ENCODE results near the gene KLHL6. TPM values are rescaled to one million over a fixed set of nuclear protein-coding genes. Genes with fewer than 3 reads are reported as not detected.

The KLHL6 gene
- total and polyA plus RNA-seq, 2 of the 8 experiments (the other 6 are each of a cell fraction or from before 2014, with no cell fraction given): 0.05 TPM; not detected in 1

DNA sequence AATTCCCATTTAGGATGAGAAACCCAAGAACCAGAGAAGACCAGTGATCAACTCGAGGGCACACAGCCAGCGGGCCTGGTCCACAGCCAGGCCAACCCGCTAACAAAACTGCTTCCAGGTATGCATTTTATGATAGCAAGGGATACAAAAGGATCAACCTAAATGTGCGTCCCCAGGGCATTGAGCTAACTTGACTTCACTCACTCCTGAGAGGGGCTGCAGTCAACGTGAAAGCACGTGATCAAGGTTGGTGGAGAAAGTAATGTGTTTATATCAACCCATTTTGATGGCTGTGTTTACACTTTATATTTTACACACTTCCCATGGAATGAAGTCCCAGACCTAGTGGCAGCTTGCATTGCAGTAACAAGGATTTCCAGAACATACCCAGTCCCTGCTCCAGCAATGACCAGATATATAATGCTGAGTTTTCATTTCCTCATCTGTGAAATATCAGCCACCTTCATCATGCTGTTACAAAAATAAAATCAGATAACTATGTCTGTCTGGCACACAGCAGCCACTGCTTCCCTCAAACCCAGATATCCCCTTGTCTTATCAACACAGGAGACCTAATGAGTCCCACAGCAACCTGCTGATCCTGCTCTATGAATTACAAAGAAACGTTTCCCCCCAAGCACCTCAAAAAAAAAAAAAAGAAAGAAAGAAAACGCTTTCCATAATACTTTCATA lies 2.0 kb downstream of the KLHL6 start:
- Histone ChIP-seq H2BK20ac (ENCODE audit: low read length) (peak overlapping the region; percentile 73; the same call in 1 of the 2 replicates), H3K4me1 (replicated peaks in 1 of 4; ENCODE audit: control insufficient read depth in 3 of 4, insufficient read depth in 4 of 4, low read length in 3 of 4) (peaks cover 0 to 7% (median 3%) of the 10 kb centered on the region in 4 experiments; a peak in 4 of 7 replicates), H3K23ac (ENCODE audit: insufficient read length) (no peak overlapping the region), H4K91ac (replicated peaks; ENCODE audit: insufficient read length, low read length) (no peak overlapping the region), H4K20me1 (replicated peaks in 1 of 2; ENCODE audit: control insufficient read depth in 1 of 2, insufficient read depth in 2 of 2, low read length in 2 of 2) (no peaks in the 10 kb centered on the region), H4K8ac (ENCODE audit: extremely low read depth, insufficient read depth, low read length) (no peak overlapping the region; the same call in 1 of the 2 replicates), H3K79me1 (ENCODE audit: low read depth, low read length) (no peaks in the 10 kb centered on the region), H3K9me3 (ENCODE audit: insufficient read depth in 2 of 2, low read depth in 1 of 2, low read length in 1 of 2) (no peaks in the 10 kb centered on the region), H3K56ac (replicated peaks; ENCODE audit: insufficient read length, low read depth, low read length) (no peak overlapping the region), H2BK15ac (ENCODE audit: low read length) (no peak overlapping the region; the same call in 1 of the 2 replicates), H2BK120ac (replicated peaks; ENCODE audit: low read depth, low read length) (no peak overlapping the region), H2BK5ac (ENCODE audit: low read depth, low read length) (no peak overlapping the region), H3K27ac (ENCODE audit: low read depth, low read length) (no peak overlapping the region), H3K18ac (ENCODE audit: extremely low read depth, low read length) (no peak overlapping the region), H3K4me3 (ENCODE audit: extremely low read depth in 1 of 4, insufficient read depth in 2 of 4, low read depth in 3 of 4, low read length in 4 of 4) (no peak overlapping the region), H2AFZ (ENCODE audit: low read length) (no peak overlapping the region; the same call in 1 of the 2 replicates), H3K79me2 (ENCODE audit: control insufficient read depth in 1 of 2, insufficient read depth in 2 of 2, low read length in 2 of 2) (no peaks in the 10 kb centered on the region), H3K23me2 (ENCODE audit: low read depth, low read length) (no peaks in the 10 kb centered on the region; the same call in 1 of the 2 replicates), H2AK5ac (ENCODE audit: low read depth, low read length) (no peak overlapping the region), H3K4ac (replicated peaks; ENCODE audit: insufficient read length, low read depth, low read length) (no peak overlapping the region), H3K9ac (replicated peaks in 1 of 4; ENCODE audit: extremely low read depth in 1 of 4, low read depth in 3 of 4, low read length in 3 of 4) (no peak overlapping the region), H3K27me3 (replicated peaks in 1 of 4; ENCODE audit: control insufficient read depth in 3 of 4, extremely low read depth in 1 of 4, insufficient read depth in 3 of 4, low read length in 3 of 4) (no peaks in the 10 kb centered on the region), H4K5ac (ENCODE audit: insufficient read length, low read depth, low read length) (no peak overlapping the region), H3K4me2 (ENCODE audit: insufficient read depth in 1 of 2, low read depth in 2 of 2, low read length in 2 of 2) (no peak overlapping the region), H2BK12ac (ENCODE audit: low read depth, low read length) (no peak overlapping the region), H3K36me3 (ENCODE audit: control insufficient read depth in 2 of 4, insufficient read depth in 4 of 4, low read length in 3 of 4) (no peaks in the 10 kb centered on the region), H3K14ac (ENCODE audit: insufficient read length) (no peak overlapping the region)
- ChIA-PET POLR2A (ENCODE audit: partially characterized antibody) (interaction anchor here (0.6 to 1.1 kb wide), 3 partner anchors 13 to 623 kb away, joined by 3 to 4 read pairs (median 4); partner anchors contain the start of gene KLHL24), CTCF (ENCODE audit: partially characterized antibody) (interaction anchor here (1.0 to 1.4 kb wide), 3 partner anchors 10 to 74 kb away, joined by 3 to 4 read pairs (median 3); no protein-coding TSS in a partner anchor)
- 84% methylated on average over 8 of the region's 8 CpGs; no CpG with 5 or more reads in 1 of the 2 experiments for WGBS, 2 experiments (ENCODE audit: extremely low coverage in 1 of 2, insufficient coverage in 1 of 2, insufficient read length in 1 of 2, insufficient replicate concordance in 2 of 2, low coverage in 1 of 2, low lambda C conversion rate in 2 of 2, missing lambda C conversion rate in 1 of 2)
- DNase-seq (ENCODE audit: low read depth in 1 of 2, low spot score in 2 of 2) (no peak), FAIRE-seq (no peak)
- TF ChIP-seq CHD1 (IDR thresholded peaks at IDR 0.05; ENCODE audit: low read depth, low read length): no peak
- TF ChIP-seq YY1 (IDR thresholded peaks at IDR 0.05; ENCODE audit: low read depth, low read length): no peak
- TF ChIP-seq SIX5 (IDR thresholded peaks at IDR 0.05; ENCODE audit: low read depth, low read length): no peak
